Smooth muscle cell (in vitro differentiated cells): Measurements from ENCODE around the gene EPSTI1. TPM values are rescaled to one million over a fixed set of nuclear protein-coding genes. Genes with fewer than 3 reads are reported as not detected.

Experiments
- DNase-seq: peaks from one replicate; lab custom pipeline; 2025; ENCODE audit not compliant: unreplicated experiment; lab: John Stamatoyannopoulos, UW
- H2AFZ ChIP-seq: fragments of 200-600 bp; sonication (generic); 2 replicates; pipeline ENCODE4 v1.6.0; 2016; ENCODE audit warnings: antibody characterized with exemption, low read depth, mild to moderate bottlenecking
- H3F3A ChIP-seq: fragments of 200-600 bp; sonication (generic); 2 replicates; pipeline ENCODE4 v1.6.0; 2017; ENCODE audit warnings: antibody characterized with exemption, low read depth
- H3K27ac ChIP-seq: fragments of 200-600 bp; sonication (generic); 2 replicates; pipeline ENCODE4 v1.5.1; 2016; ENCODE audit warnings: low read depth, mild to moderate bottlenecking
- H3K27me3 ChIP-seq: fragments of 200-600 bp; sonication (generic); 2 replicates; pipeline ENCODE4 v1.6.1; 2016; ENCODE audit warnings: low read depth, mild to moderate bottlenecking
- H3K36me3 ChIP-seq: fragments of 200-600 bp; sonication (generic); 2 replicates; pipeline ENCODE4 v1.5.1; 2016; ENCODE audit warnings: low read depth
- H3K4me1 ChIP-seq: fragments of 200-600 bp; sonication (generic); 2 replicates; pipeline ENCODE4 v1.5.1; 2016; ENCODE audit warnings: low read depth
- H3K4me2 ChIP-seq: fragments of 200-600 bp; sonication (generic); 2 replicates; pipeline ENCODE4 v1.6.0; 2016; ENCODE audit warnings: mild to moderate bottlenecking
- H3K4me3 ChIP-seq: fragments of 200-600 bp; sonication (generic); 2 replicates; pipeline ENCODE4 v1.5.1; 2016; ENCODE audit warnings: mild to moderate bottlenecking
- H3K79me2 ChIP-seq: fragments of 200-600 bp; sonication (generic); 2 replicates; pipeline ENCODE4 v1.6.0; 2016; ENCODE audit warnings: low read depth, mild to moderate bottlenecking
- H3K9ac ChIP-seq: fragments of 200-600 bp; sonication (generic); 2 replicates; pipeline ENCODE4 v1.6.0; 2016; ENCODE audit warnings: low read depth
- H3K9me3 ChIP-seq: fragments of 200-600 bp; sonication (generic); replicated peaks from 2 replicates; pipeline ENCODE4 v1.5.1; 2016; ENCODE audit warnings: low read depth
- H4K20me1 ChIP-seq: fragments of 200-600 bp; sonication (generic); 2 replicates; pipeline ENCODE4 v1.6.0; 2016; ENCODE audit warnings: low read depth
- CTCF ChIP-seq: fragments of 200-600 bp; sonication (generic); IDR thresholded peaks from 2 replicates; pipeline ENCODE4 v1.5.1; 2017; ENCODE audit warnings: borderline replicate concordance, mild to moderate bottlenecking, antibody characterized with exemption; ENCODE audit not compliant: insufficient read depth, poor library complexity, severe bottlenecking
- WGBS: methylation state at CpG from one replicate; pipeline ENCODE4 v1.1.7; 2016; ENCODE audit warnings: low lambda C conversion rate; 5-methylcytosine and 5-hydroxymethylcytosine counted together
- polyA plus RNA-seq: library from polyadenylated mRNA; unstranded; fragments of >200 nt; fragmentation: Nextera tagmentation; extraction: Ambion mirVana; gene quantifications from 2 replicates; pipeline ENCODE4 v1.2.1, GENCODE V29; 2016
- total RNA-seq: library from RNA; depleted of rRNA; stranded (reverse); fragments of >200 nt; gene quantifications from 2 replicates; pipeline ENCODE4 v1.2.3, GENCODE V29; 2014

Gene EPSTI1
- total and polyA plus RNA-seq, 2 experiments from 2014 or later: 2.4 to 3.3 TPM

- H3K27ac ChIP-seq: no peak overlapping the region
- no peaks in the 10 kb centered on the region for H3K4me1 ChIP-seq
- no peaks in the 10 kb centered on the region for H3K79me2 ChIP-seq
- H3K4me2 ChIP-seq: no peak overlapping the region
- TF ChIP-seq CTCF: no peak
- no peaks in the 10 kb centered on the region for H3K27me3 ChIP-seq
- no peak overlapping the region for H2AFZ ChIP-seq
- H3K9ac ChIP-seq: no peak overlapping the region
- H4K20me1 ChIP-seq: no peaks in the 10 kb centered on the region
- no peak for DNase-seq
- H3K36me3 ChIP-seq: no peaks in the 10 kb centered on the region
- WGBS: 67% methylated on average over 1 of the region's 1 CpG
- H3K4me3 ChIP-seq: no peak overlapping the region
- no peaks in the 10 kb centered on the region for H3K9me3 ChIP-seq
- H3F3A ChIP-seq: no peaks in the 10 kb centered on the region
Observed at GRCh38 chr13:42893214-42893671, 98.8 kb downstream of the EPSTI1 start.

- H3F3A ChIP-seq: no peaks in the 10 kb centered on the region
- no peaks in the 10 kb centered on the region for H3K9me3 ChIP-seq
- no peaks in the 10 kb centered on the region for H3K27me3 ChIP-seq
- DNase-seq: no peak
- H3K27ac ChIP-seq: no peak overlapping the region
- no peaks in the 10 kb centered on the region for H4K20me1 ChIP-seq
- H3K4me3 ChIP-seq: no peak overlapping the region
- no peaks in the 10 kb centered on the region for H3K79me2 ChIP-seq
- H2AFZ ChIP-seq: no peak overlapping the region
- no peak overlapping the region for H3K4me2 ChIP-seq
- H3K9ac ChIP-seq: no peak overlapping the region
- WGBS: 94% methylated on average over 3 of the region's 3 CpGs
- H3K4me1 ChIP-seq: no peaks in the 10 kb centered on the region
- no peaks in the 10 kb centered on the region for H3K36me3 ChIP-seq
- TF ChIP-seq CTCF: no peak
Observed at GRCh38 chr13:42892760-42893159, 99.3 kb downstream of the EPSTI1 start.

- no peak overlapping the region for H2AFZ ChIP-seq
- no peaks in the 10 kb centered on the region for H3F3A ChIP-seq
- no peak for DNase-seq
- H4K20me1 ChIP-seq: no peaks in the 10 kb centered on the region
- H3K4me3 ChIP-seq: no peak overlapping the region
- H3K36me3 ChIP-seq: no peaks in the 10 kb centered on the region
- no peaks in the 10 kb centered on the region for H3K27me3 ChIP-seq
- H3K9ac ChIP-seq: no peak overlapping the region
- TF ChIP-seq CTCF: no peak
- no peak overlapping the region for H3K27ac ChIP-seq
- H3K4me2 ChIP-seq: no peak overlapping the region
- H3K79me2 ChIP-seq: no peaks in the 10 kb centered on the region
- no peaks in the 10 kb centered on the region for H3K9me3 ChIP-seq
- 97% methylated on average over 3 of the region's 3 CpGs for WGBS
- no peaks in the 10 kb centered on the region for H3K4me1 ChIP-seq
Observed at GRCh38 chr13:42891591-42891990, 100.5 kb downstream of the EPSTI1 start.

- no peak overlapping the region for H3K9ac ChIP-seq
- no peak for DNase-seq
- no peak for TF ChIP-seq CTCF
- H4K20me1 ChIP-seq: no peaks in the 10 kb centered on the region
- H3K4me2 ChIP-seq: no peak overlapping the region
- H3K9me3 ChIP-seq: no peaks in the 10 kb centered on the region
- H3K27me3 ChIP-seq: no peaks in the 10 kb centered on the region
- H3K36me3 ChIP-seq: no peaks in the 10 kb centered on the region
- no peaks in the 10 kb centered on the region for H3F3A ChIP-seq
- no peaks in the 10 kb centered on the region for H3K4me1 ChIP-seq
- H2AFZ ChIP-seq: no peak overlapping the region
- H3K4me3 ChIP-seq: no peak overlapping the region
- H3K27ac ChIP-seq: no peak overlapping the region
- H3K79me2 ChIP-seq: no peaks in the 10 kb centered on the region
- WGBS: 96% methylated on average over 8 of the region's 8 CpGs
Observed at GRCh38 chr13:42885325-42885724, 106.7 kb downstream of the EPSTI1 start.
